Cerebellar cortex (tissue), 1 donor: ENCODE data around the gene WDR33.

Source experiments
- DNase-seq: peaks from one replicate; pipeline ENCODE4 v3.0.0-alpha.2; 2015; ENCODE audit warnings: low spot score

WDR33 gene

DNA sequence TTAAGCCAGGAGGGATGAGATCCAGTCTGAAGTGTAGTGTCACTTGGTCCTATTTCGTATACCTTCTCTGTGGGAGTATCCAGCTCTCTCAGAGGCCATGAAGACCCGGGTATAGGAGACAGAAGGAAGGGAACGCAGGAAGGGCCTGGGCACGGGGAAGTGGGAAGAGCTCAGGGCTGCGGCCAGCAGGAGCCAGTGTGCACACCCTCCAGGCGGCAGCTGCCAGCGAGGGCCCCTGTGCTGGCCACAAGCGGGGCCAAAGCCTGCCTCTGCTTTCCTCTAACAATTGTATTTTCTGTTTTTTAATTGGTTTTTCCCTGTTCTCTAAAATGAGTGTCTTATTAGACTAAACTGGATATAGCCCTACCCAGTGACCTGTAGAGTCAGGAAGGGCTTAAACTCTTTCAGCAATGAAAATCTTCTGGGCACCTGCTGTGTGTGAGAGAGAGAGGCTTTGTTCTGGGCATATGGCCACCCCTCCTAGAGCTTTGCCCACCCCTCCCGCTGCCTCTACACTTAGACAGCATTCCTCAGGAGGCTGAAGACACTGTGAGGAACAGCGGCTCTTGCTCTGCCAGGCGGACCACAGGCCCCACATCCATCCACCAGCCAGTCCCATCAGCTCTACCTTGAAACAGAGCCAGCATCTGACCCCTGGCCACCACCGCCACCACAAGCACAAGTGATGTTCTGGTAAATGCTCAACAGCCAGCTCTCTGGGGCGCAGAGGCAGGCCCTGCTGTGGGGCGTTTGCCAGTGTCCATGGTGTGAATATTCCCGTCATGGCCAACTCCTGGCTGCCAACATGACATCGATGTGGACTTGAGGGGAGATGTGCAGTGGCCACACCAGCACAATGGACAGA lies 155.5 kb downstream of the WDR33 start:
- no peak for DNase-seq

GRCh38 chr2:127654838-127655175 lies 156.2 kb downstream of the WDR33 start:
- DNase-seq, result no peak

GRCh38 chr2:127654084-127654837 lies 156.7 kb downstream of the WDR33 start:
- no peak for DNase-seq

- DNase-seq, result no peak
Measured at GRCh38 chr2:127653421-127654083, 157.4 kb downstream of the WDR33 start.

GRCh38 chr2:127652786-127653357 lies 158.1 kb downstream of the WDR33 start:
- DNase-seq, result no peak

GRCh38 chr2:127651971-127652550 lies 158.9 kb downstream of the WDR33 start:
- DNase-seq, result no peak

DNA sequence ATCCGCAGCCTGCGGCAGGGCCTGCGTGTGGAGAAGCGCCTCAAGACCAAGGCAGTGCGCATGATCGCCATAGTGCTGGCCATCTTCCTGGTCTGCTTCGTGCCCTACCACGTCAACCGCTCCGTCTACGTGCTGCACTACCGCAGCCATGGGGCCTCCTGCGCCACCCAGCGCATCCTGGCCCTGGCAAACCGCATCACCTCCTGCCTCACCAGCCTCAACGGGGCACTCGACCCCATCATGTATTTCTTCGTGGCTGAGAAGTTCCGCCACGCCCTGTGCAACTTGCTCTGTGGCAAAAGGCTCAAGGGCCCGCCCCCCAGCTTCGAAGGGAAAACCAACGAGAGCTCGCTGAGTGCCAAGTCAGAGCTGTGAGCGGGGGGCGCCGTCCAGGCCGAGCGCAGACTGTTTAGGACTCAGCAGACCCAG lies 159.6 kb downstream of the WDR33 start:
- no peak for DNase-seq
